Chondrocyte (in vitro differentiated cells): Measurements from ENCODE around the gene DYDC1. TPM values are rescaled to one million over a fixed set of nuclear protein-coding genes. Genes with fewer than 3 reads are reported as not detected.
A peak's percentile ranks its signal among the peaks of the same experiment; 100 is the strongest.

Experiments
- DNase-seq: peaks from one replicate; pipeline ENCODE4 v3.0.0; 2021; ENCODE audit warnings: mixed read lengths, low spot score
- H3K27ac Mint-ChIP-seq: one replicate; pipeline ENCODE4 v1.8.0; 2021; ENCODE audit warnings: mild to moderate bottlenecking, moderate library complexity, mixed read lengths; ENCODE audit not compliant: unreplicated experiment
- H3K27me3 Mint-ChIP-seq: 2 replicates; pipeline ENCODE4 v1.8.0; 2021; ENCODE audit warnings: low read depth, mixed read lengths
- H3K36me3 Mint-ChIP-seq: 2 replicates; pipeline ENCODE4 v1.8.0; 2021; ENCODE audit warnings: low read depth, mixed read lengths
- H3K4me1 Mint-ChIP-seq: 2 replicates; pipeline ENCODE4 v1.8.0; 2021; ENCODE audit warnings: low read depth, mild to moderate bottlenecking, mixed read lengths
- H3K4me3 Mint-ChIP-seq: one replicate; pipeline ENCODE4 v1.8.0; 2021; ENCODE audit warnings: mild to moderate bottlenecking, moderate library complexity, mixed read lengths; ENCODE audit not compliant: unreplicated experiment
- H3K9me3 Mint-ChIP-seq: 2 replicates; pipeline ENCODE4 v1.8.0; 2021; ENCODE audit warnings: low read depth, mixed read lengths
- total RNA-seq: library from RNA; stranded (reverse); gene quantifications from 3 replicates; pipeline ENCODE4 v1.2.1, GENCODE V29; 2021
- TF ChIP-seq, protein P1 (sequence below): fragments of 200-600 bp; sonication (generic); IDR thresholded peaks from 2 replicates; pipeline ENCODE4 v1.5.0; 2021; ENCODE audit warnings: antibody characterized with exemption, mild to moderate bottlenecking, moderate library complexity

Gene DYDC1
- total RNA-seq, 1 donor from 2014 or later, result not detected

DNA sequence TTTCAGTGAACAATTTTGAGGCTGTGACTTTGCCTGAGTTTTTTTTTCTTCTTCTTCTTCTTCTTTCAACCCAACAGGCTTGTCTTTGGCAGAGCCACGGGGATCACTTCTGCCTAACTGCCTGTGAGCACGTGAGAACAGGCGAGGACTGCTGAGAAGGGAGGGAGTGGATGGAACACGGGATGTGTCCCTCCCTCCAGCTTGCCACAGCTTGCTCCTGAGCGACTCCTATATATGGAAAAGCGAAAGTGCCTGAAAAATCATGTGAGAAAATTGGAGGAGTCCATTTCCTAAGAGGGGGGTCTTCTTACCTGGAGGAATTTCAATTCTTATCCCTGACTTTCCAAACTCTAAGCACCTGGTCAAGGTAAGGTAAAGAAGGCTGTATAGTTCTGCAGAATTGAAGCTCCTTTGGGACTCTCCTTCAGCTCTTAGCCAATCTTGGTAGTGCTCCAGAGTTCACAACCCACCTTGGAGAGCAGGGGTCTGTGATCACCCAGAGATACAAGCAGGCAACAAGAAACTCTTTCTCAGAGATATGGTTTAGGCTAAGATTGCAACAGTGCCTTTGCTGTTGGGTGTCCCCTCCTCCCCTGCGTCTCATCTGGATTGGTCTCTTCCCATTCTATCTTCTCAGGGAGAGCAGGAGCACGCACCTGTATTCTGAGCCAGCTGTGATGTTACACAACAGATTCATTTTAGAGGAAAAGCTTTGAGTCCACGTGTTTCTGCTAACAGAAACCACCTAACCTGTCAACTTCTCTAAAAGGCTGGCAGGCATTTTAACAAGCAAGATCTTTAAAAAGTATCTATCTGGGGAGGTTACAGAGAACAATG lies 66.9 kb downstream of the DYDC1 start, which contains the start of gene MAT1A:
Gene MAT1A (minus strand): TSS at position 208 of the 837 bp plus-strand sequence. CDS start 235 bp downstream, outside the sequence.
- no peaks in the 10 kb centered on the region for H3K36me3 Mint-ChIP-seq
- DNase-seq, result no peak
- no peak within 1 kb of the TSS for H3K27ac Mint-ChIP-seq
- no peaks in the 10 kb centered on the region for H3K9me3 Mint-ChIP-seq
- no peak within 1 kb of the TSS for H3K4me3 Mint-ChIP-seq
- no peaks in the 10 kb centered on the region for H3K4me1 Mint-ChIP-seq
- peaks cover 46% of the 10 kb centered on the region for H3K27me3 Mint-ChIP-seq
- TF ChIP-seq, protein P1, sequence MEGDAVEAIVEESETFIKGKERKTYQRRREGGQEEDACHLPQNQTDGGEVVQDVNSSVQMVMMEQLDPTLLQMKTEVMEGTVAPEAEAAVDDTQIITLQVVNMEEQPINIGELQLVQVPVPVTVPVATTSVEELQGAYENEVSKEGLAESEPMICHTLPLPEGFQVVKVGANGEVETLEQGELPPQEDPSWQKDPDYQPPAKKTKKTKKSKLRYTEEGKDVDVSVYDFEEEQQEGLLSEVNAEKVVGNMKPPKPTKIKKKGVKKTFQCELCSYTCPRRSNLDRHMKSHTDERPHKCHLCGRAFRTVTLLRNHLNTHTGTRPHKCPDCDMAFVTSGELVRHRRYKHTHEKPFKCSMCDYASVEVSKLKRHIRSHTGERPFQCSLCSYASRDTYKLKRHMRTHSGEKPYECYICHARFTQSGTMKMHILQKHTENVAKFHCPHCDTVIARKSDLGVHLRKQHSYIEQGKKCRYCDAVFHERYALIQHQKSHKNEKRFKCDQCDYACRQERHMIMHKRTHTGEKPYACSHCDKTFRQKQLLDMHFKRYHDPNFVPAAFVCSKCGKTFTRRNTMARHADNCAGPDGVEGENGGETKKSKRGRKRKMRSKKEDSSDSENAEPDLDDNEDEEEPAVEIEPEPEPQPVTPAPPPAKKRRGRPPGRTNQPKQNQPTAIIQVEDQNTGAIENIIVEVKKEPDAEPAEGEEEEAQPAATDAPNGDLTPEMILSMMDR, result peak; percentile 26

DNA sequence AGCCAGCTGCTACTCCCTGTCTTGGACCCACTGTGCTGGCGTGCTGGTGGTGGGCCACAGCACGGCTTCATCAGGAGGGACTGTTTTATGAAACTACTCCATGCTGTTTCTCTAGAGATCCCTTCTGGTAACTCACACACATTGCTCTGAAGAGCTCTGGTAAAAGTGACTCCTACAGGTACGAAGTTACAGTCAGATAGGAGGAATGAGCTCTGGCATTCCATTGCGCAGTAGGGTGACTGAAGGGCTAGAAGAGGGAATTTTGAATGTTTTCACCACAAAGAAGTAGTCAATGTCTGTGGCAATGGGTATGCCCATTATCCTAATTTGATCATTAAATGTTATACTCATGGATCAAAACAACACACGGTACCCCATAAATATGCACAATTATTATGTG lies 67.7 kb downstream of the DYDC1 start:
- no peak overlapping the region for H3K27ac Mint-ChIP-seq
- H3K36me3 Mint-ChIP-seq, result no peaks in the 10 kb centered on the region
- no peak overlapping the region for H3K4me3 Mint-ChIP-seq
- DNase-seq, result no peak
- TF ChIP-seq, protein P1, result no peak
- no peaks in the 10 kb centered on the region for H3K4me1 Mint-ChIP-seq
- peaks cover 45% of the 10 kb centered on the region for H3K27me3 Mint-ChIP-seq
- H3K9me3 Mint-ChIP-seq, result no peaks in the 10 kb centered on the region

Other genes starting within 250 kb of the DYDC1 start
- 121 to 198 TPM (median 193 TPM) in 3 replicates for gene PLAC9, start 224.0 kb downstream of the DYDC1 start, total RNA-seq
- gene ANXA11, start 151.2 kb downstream of the DYDC1 start, total RNA-seq, result 98.0 to 139 TPM (median 133 TPM) in 3 replicates
- not detected in 3 replicates for gene MAT1A, start 67.1 kb downstream of the DYDC1 start, total RNA-seq
- not detected in 3 replicates for gene DYDC2, start within 50 bp of the DYDC1 start, total RNA-seq
- 47.4 to 86.9 TPM (median 83.9 TPM) in 3 replicates for gene PRXL2A, start 51.8 kb upstream of the DYDC1 start, total RNA-seq
- gene TSPAN14, start 97.6 kb upstream of the DYDC1 start, total RNA-seq, result 23.0 to 57.4 TPM (median 53.8 TPM) in 3 replicates
- 0.07 TPM in 1 of 3 replicates, not detected in the others for gene SH2D4B, start 181.1 kb upstream of the DYDC1 start, total RNA-seq